Measurements from ENCODE around the gene ZSWIM7.

The ZSWIM7 gene

GRCh38 chr17:15957608-15958307 is 41.7 kb downstream of the ZSWIM7 start:
- no peaks in the 10 kb centered on the region for H3K9me3 Mint-ChIP-seq
- ATAC-seq (replicated peaks): no peak
- no peak for DNase-seq
- H3K27ac Mint-ChIP-seq: no peak overlapping the region
- H3K4me1 Mint-ChIP-seq: peaks cover 20 to 33% of the 10 kb centered on the region in 2 donors
- peaks cover 15 to 28% of the 10 kb centered on the region in 2 donors for H3K27me3 Mint-ChIP-seq
- peaks cover 0 to 4% of the 10 kb centered on the region in 2 donors for H3K36me3 Mint-ChIP-seq
- H3K4me3 Mint-ChIP-seq: no peak overlapping the region

- DNase-seq (no peak), ATAC-seq (replicated peaks) (no peak)
- Mint-ChIP-seq H3K36me3 (peaks cover 0 to 4% of the 10 kb centered on the region in 2 donors), H3K4me1 (peaks cover 20 to 33% of the 10 kb centered on the region in 2 donors), H3K27ac (no peak overlapping the region), H3K27me3 (peaks cover 15 to 33% of the 10 kb centered on the region in 2 donors), H3K4me3 (peak overlapping the region in 1 of 2 donors; percentile 20), H3K9me3 (no peaks in the 10 kb centered on the region)
Measured at GRCh38 chr17:15957206-15957605, 42.3 kb downstream of the ZSWIM7 start.

DNA sequence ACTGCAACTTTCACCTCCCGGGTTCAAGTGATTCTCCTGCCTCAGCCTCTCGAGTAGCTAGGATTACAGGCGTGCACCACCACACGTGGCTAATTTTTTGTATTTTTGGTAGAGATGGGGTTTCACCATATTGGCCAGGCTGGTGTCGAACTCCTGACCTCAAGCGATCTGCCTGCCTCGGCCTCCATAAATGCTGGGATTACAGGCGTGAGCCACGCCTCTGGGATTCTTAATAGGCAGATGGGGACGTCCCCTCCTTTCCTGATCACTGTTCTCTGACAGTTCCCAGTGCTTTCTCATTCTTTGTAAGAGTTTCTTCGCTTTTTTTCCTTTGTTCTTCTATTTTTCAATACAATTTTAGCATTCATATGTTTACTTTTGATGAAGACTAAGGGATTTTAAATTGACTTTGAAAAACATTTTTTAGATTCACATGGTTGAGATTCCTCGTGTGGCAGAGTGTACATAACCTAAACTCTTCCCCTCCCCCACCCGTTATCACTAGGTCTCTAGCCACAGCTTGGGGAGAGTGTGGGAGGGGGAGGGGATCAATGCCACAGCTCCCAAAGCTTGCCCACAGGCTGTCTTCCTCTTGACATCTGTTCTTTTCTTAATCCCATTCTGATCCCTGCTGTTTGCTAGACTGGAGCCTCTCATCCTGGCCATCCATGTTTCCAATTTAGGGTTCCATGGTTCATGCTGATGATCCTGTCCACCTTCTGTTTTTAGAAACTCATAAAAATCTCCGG is 43.5 kb downstream of the ZSWIM7 start:
- Mint-ChIP-seq H3K27ac (peak overlapping the region; percentile 20), H3K4me1 (peaks cover 20 to 33% of the 10 kb centered on the region in 2 donors), H3K9me3 (no peaks in the 10 kb centered on the region), H3K36me3 (peaks cover 0 to 4% of the 10 kb centered on the region in 2 donors), H3K4me3 (no peak overlapping the region), H3K27me3 (peaks cover 15 to 33% of the 10 kb centered on the region in 2 donors)
- ATAC-seq (replicated peaks) (no peak), DNase-seq (no peak)

GRCh38 chr17:15954222-15954621 is 45.3 kb downstream of the ZSWIM7 start:
- Mint-ChIP-seq H3K9me3 (no peaks in the 10 kb centered on the region), H3K27me3 (peaks cover 15 to 33% of the 10 kb centered on the region in 2 donors), H3K4me3 (no peak overlapping the region), H3K36me3 (peaks cover 0 to 4% of the 10 kb centered on the region in 2 donors), H3K27ac (no peak overlapping the region), H3K4me1 (peaks cover 20 to 26% of the 10 kb centered on the region in 2 donors)
- DNase-seq (no peak), ATAC-seq (replicated peaks) (no peak)

GRCh38 chr17:15952916-15953790 is 46.4 kb downstream of the ZSWIM7 start:
- peaks cover 0 to 1% of the 10 kb centered on the region in 2 donors for H3K36me3 Mint-ChIP-seq
- no peak for DNase-seq
- H3K4me3 Mint-ChIP-seq: no peak overlapping the region
- ATAC-seq (replicated peaks): no peak
- H3K4me1 Mint-ChIP-seq: peaks cover 11 to 15% of the 10 kb centered on the region in 2 donors
- H3K27me3 Mint-ChIP-seq: peaks cover 15 to 27% of the 10 kb centered on the region in 2 donors
- H3K27ac Mint-ChIP-seq: no peak overlapping the region
- H3K9me3 Mint-ChIP-seq: no peaks in the 10 kb centered on the region

- Mint-ChIP-seq H3K27me3 (peaks cover 18 to 22% of the 10 kb centered on the region in 2 donors), H3K36me3 (no peaks in the 10 kb centered on the region), H3K27ac (no peak overlapping the region), H3K4me1 (peaks cover 6 to 8% of the 10 kb centered on the region in 2 donors), H3K9me3 (no peaks in the 10 kb centered on the region), H3K4me3 (no peak overlapping the region)
- ATAC-seq (replicated peaks) (no peak), DNase-seq (no peak)
Measured at GRCh38 chr17:15952048-15952532, 47.4 kb downstream of the ZSWIM7 start.

GRCh38 chr17:15951368-15952047 is 48.0 kb downstream of the ZSWIM7 start:
- H3K4me1 Mint-ChIP-seq: peaks cover under 1 to 4% of the 10 kb centered on the region in 2 donors

GRCh38 chr17:15947976-15948752 is 51.3 kb downstream of the ZSWIM7 start:
- Mint-ChIP-seq H3K27ac (no peak overlapping the region), H3K27me3 (peaks cover 34 to 35% of the 10 kb centered on the region in 2 donors), H3K4me1 (peaks cover 8 to 15% of the 10 kb centered on the region in 2 donors), H3K36me3 (peaks cover 0 to 5% of the 10 kb centered on the region in 2 donors), H3K9me3 (no peaks in the 10 kb centered on the region), H3K4me3 (no peak overlapping the region)
- DNase-seq (no peak), ATAC-seq (replicated peaks) (no peak)

More at GRCh38 chr17:15951368-15952047, 48.0 kb downstream of the ZSWIM7 start:
- Mint-ChIP-seq H3K9me3 (no peaks in the 10 kb centered on the region), H3K36me3 (no peaks in the 10 kb centered on the region), H3K27me3 (peaks cover 18 to 20% of the 10 kb centered on the region in 2 donors), H3K27ac (no peak overlapping the region), H3K4me3 (no peak overlapping the region)
- ATAC-seq (replicated peaks): no peak
- no peak for DNase-seq

GRCh38 chr17:15947271-15947670 is 52.2 kb downstream of the ZSWIM7 start:
- Mint-ChIP-seq H3K4me1 (peaks cover 10 to 21% of the 10 kb centered on the region in 2 donors), H3K27ac (no peak overlapping the region), H3K9me3 (peaks cover 0 to 3% of the 10 kb centered on the region in 2 donors), H3K36me3 (peaks cover 0 to 5% of the 10 kb centered on the region in 2 donors), H3K27me3 (peaks cover 34 to 44% of the 10 kb centered on the region in 2 donors), H3K4me3 (no peak overlapping the region)
- DNase-seq (no peak), ATAC-seq (replicated peaks) (no peak)

DNA sequence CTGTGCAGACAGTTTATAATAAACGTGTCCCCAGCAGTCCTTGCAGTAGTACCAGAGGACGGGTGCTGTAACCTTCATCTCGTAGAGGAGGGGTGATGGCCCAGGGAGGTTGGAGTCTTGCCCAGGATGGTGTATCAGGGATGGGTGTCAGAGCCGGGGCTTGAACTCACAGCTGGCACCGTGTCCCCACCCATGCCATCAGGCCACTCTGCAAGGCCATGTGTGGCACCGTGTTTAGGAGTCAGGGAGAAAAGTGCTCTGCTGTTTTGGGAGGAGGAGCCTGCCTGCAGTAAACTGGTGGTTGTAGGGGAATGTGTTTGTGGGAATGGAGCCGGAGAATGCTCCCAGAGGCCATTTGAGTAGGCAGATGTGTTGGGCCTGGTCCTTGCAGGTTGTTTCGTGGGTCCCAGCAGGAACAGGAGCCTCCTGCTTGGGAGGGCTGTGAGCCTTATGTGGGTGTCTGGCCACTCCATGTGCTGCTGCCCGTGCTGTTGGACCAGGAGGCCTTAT is 52.8 kb downstream of the ZSWIM7 start:
- Mint-ChIP-seq H3K4me3 (no peak overlapping the region), H3K4me1 (peaks cover 10 to 22% of the 10 kb centered on the region in 2 donors), H3K36me3 (peaks cover 0 to 5% of the 10 kb centered on the region in 2 donors), H3K9me3 (peaks cover 0 to 4% of the 10 kb centered on the region in 2 donors), H3K27me3 (peaks cover 34 to 48% of the 10 kb centered on the region in 2 donors), H3K27ac (no peak overlapping the region)
- no peak for ATAC-seq (replicated peaks)
- DNase-seq: no peak

GRCh38 chr17:15945527-15946191 is 53.8 kb downstream of the ZSWIM7 start:
- H3K4me3 Mint-ChIP-seq: peak overlapping the region; percentile 81
- peaks cover 34 to 52% of the 10 kb centered on the region in 2 donors for H3K27me3 Mint-ChIP-seq
- peaks cover 0 to 5% of the 10 kb centered on the region in 2 donors for H3K36me3 Mint-ChIP-seq
- H3K9me3 Mint-ChIP-seq: peaks cover 0 to 4% of the 10 kb centered on the region in 2 donors
- ATAC-seq (replicated peaks): peak; percentile 11 to 13
- H3K4me1 Mint-ChIP-seq: peaks cover 10 to 22% of the 10 kb centered on the region in 2 donors
- no peak overlapping the region for H3K27ac Mint-ChIP-seq
- no peak for DNase-seq
